LNCAP (cell line): Measurements from ENCODE around the gene EXOSC9.

Experiments used
- CTCF ChIP-seq: fragments of 450-650 bp; IDR thresholded peaks from 2 replicates; pipeline ENCODE4 v1.5.1; 2017; ENCODE audit warnings: mild to moderate bottlenecking

EXOSC9 gene

GRCh38 chr4:121767166-121767565 lies 34.0 kb upstream of the EXOSC9 start:
- no peak for TF ChIP-seq CTCF

GRCh38 chr4:121769341-121769740 lies 31.8 kb upstream of the EXOSC9 start:
- TF ChIP-seq CTCF = no peak

- no peak for TF ChIP-seq CTCF
Observed at GRCh38 chr4:121771869-121772268, 29.3 kb upstream of the EXOSC9 start.

- TF ChIP-seq CTCF = no peak
Observed at GRCh38 chr4:121773883-121774282, 27.2 kb upstream of the EXOSC9 start.

GRCh38 chr4:121776610-121777401 lies 24.3 kb upstream of the EXOSC9 start:
- no peak for TF ChIP-seq CTCF

- TF ChIP-seq CTCF = no peak
Observed at GRCh38 chr4:121777625-121778024, 23.5 kb upstream of the EXOSC9 start.

GRCh38 chr4:121778991-121779628 lies 22.0 kb upstream of the EXOSC9 start:
- TF ChIP-seq CTCF = no peak
